Keratinocyte (primary cell): Measurements from ENCODE around the gene CTIF. TPM values are rescaled to one million over a fixed set of nuclear protein-coding genes. Genes with fewer than 3 reads are reported as not detected.

Experiments
- DNase-seq: peaks from one replicate; pipeline ENCODE4 v3.0.0-alpha.2; 2011; ENCODE audit warnings: low read depth, missing footprints, low spot score
- FAIRE-seq: peaks from 2 replicates; lab custom pipeline; 2011; peaks lifted over from hg19 to GRCh38; lab: Jason Lieb, UNC
- H2AFZ ChIP-seq: 2 replicates; pipeline ENCODE4 v1.6.0; 2012; ENCODE audit warnings: low read length, control low read depth, inconsistent platforms; ENCODE audit not compliant: control insufficient read depth
- H3K27ac ChIP-seq: 2 replicates; pipeline ENCODE4 v1.5.1; 2011; ENCODE audit warnings: low read length; ENCODE audit not compliant: control insufficient read depth, insufficient read depth
- H3K27me3 ChIP-seq: 3 replicates; pipeline ENCODE4 v1.6.0; 2011; ENCODE audit warnings: low read length; ENCODE audit not compliant: control insufficient read depth, insufficient read depth; ENCODE audit errors: extremely low read depth
- H3K36me3 ChIP-seq, 2 experiments: 2 replicates in 1 of 2; 3 replicates in 1 of 2; pipeline ENCODE4 v1.5.1; 2011; ENCODE audit warnings: low read length in 2 of 2, mild to moderate bottlenecking in 1 of 2; ENCODE audit not compliant: control insufficient read depth in 2 of 2, insufficient read depth in 2 of 2; ENCODE audit errors: extremely low read depth in 1 of 2
- H3K4me1 ChIP-seq: 3 replicates; pipeline ENCODE4 v1.5.1; 2011; ENCODE audit warnings: low read length; ENCODE audit not compliant: control insufficient read depth, insufficient read depth; ENCODE audit errors: extremely low read depth
- H3K4me2 ChIP-seq: 3 replicates; pipeline ENCODE4 v1.6.0; 2011; ENCODE audit warnings: low read depth, low read length; ENCODE audit not compliant: control insufficient read depth, insufficient read depth; ENCODE audit errors: extremely low read depth
- H3K4me3 ChIP-seq, 3 experiments: fragments of 200-600 bp in 1 of 3; sonication (generic) in 1 of 3; 2 replicates in 2 of 3; 3 replicates in 1 of 3; pipeline ENCODE4 v1.5.1; 2011 to 2016; ENCODE audit warnings: low read length in 3 of 3, mild to moderate bottlenecking in 3 of 3, control low read depth in 2 of 3, inconsistent platforms in 1 of 3, low read depth in 1 of 3, mixed read lengths in 1 of 3, mixed run types in 1 of 3, moderate library complexity in 1 of 3; ENCODE audit not compliant: control insufficient read depth in 2 of 3, insufficient read depth in 2 of 3; ENCODE audit errors: extremely low read depth in 1 of 3
- H3K79me2 ChIP-seq: 2 replicates; pipeline ENCODE4 v1.6.0; 2012; ENCODE audit warnings: low read length; ENCODE audit not compliant: control insufficient read depth, insufficient read depth
- H3K9ac ChIP-seq: 3 replicates; pipeline ENCODE4 v1.6.0; 2011; ENCODE audit warnings: low read length; ENCODE audit not compliant: control insufficient read depth, insufficient read depth; ENCODE audit errors: extremely low read depth
- H3K9me1 ChIP-seq: 3 replicates; pipeline ENCODE4 v1.6.0; 2011; ENCODE audit warnings: low read length; ENCODE audit not compliant: control insufficient read depth, insufficient read depth; ENCODE audit errors: extremely low read depth
- H3K9me3 ChIP-seq: 2 replicates; pipeline ENCODE4 v1.5.1; 2012; ENCODE audit warnings: low read depth, low read length; ENCODE audit not compliant: control insufficient read depth
- H4K20me1 ChIP-seq: 3 replicates; pipeline ENCODE4 v1.6.0; 2011; ENCODE audit warnings: low read length; ENCODE audit not compliant: control insufficient read depth, insufficient read depth; ENCODE audit errors: extremely low read depth
- EZH2 ChIP-seq: IDR thresholded peaks from one replicate; pipeline ENCODE4 v1.6.1; 2012; ENCODE audit warnings: inconsistent platforms, mild to moderate bottlenecking, low read length, moderate library complexity
- dilution Hi-C: fragments of 300-500 bp; cut with MboI; formaldehyde crosslinking; loops from one replicate; pipeline ENCODE4 v1.7.0; 2020; ENCODE audit warnings: low sequenced_read_pairs; ENCODE audit not compliant: extremely low pct_ligation_motif_present
- polyA plus RNA-seq, 5 experiments: library from polyadenylated mRNA; depleted of rRNA in 3 of 5; stranded (reverse) in 3 of 5; stranded (forward) in 1 of 5; unstranded in 1 of 5; fragments of >200 nt; gene quantifications; 1 replicate in 1 of 5; 2 replicates in 3 of 5; 3 replicates in 1 of 5; pipeline versions ENCODE4 v1.2.1 to v1.2.3, GENCODE V29; 2011 to 2012; ENCODE audit warnings: missing spikeins in 2 of 5, low read depth in 1 of 5, low replicate concordance in 1 of 5
- TF ChIP-seq, protein P1 (sequence below), 3 experiments: IDR thresholded peaks in 1 of 3; conservative IDR thresholded peaks in 1 of 3; optimal IDR thresholded peaks in 1 of 3; 2 replicates in 2 of 3; 3 replicates in 1 of 3; pipeline versions ENCODE3 to v1.5.1; 2011; ENCODE audit warnings: low read length in 3 of 3, mild to moderate bottlenecking in 3 of 3, moderate library complexity in 2 of 3, control low read depth in 1 of 3, inconsistent platforms in 1 of 3; ENCODE audit not compliant: insufficient read depth in 2 of 3; ENCODE audit errors: extremely low read depth in 1 of 3

Gene CTIF
- polyA plus RNA-seq, 1 donor (not counting 4 experiments of a cell fraction or from before 2014, with no cell fraction given) = 15.0 TPM

DNA sequence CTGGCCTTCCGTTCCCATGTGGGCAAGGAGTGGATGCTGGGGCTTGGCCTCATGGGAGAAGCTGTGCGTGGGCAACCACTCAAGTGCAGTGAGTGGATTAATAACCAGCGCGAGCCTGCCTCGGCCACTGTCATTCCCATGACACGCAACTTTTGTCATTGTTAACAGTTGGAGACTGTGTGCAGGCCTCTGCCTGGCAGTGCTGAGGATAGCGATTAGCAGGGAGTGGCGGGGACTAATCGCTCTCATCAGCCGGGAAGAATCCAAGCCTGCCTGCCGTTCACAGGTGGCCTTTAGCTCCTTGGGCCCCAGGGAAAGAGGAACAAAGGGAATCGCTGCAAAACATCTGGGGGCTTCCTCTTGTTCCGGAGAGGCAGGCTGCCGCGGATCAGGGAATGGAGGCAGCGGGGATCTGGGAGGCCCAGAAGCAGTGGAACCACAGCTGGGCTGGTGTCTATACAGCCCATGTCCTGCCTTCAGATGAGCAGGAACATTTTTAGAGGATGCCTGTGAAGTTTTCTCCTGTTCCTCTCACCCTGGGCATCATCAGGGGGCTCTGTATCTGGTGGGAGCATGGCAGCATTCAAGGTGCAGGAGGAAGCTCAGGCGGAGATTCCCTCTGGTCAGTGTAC, 53.8 kb downstream of the CTIF start:
- H3K79me2 ChIP-seq = peaks cover 39% of the 10 kb centered on the region
- peaks cover 7% of the 10 kb centered on the region for H4K20me1 ChIP-seq
- peaks cover 0 to 7% of the 10 kb centered on the region in 2 experiments for H3K36me3 ChIP-seq
- DNase-seq (no peak), FAIRE-seq (no peak)
- peaks cover 12% of the 10 kb centered on the region for H3K4me1 ChIP-seq
- no peaks in the 10 kb centered on the region for H3K27me3 ChIP-seq
- H2AFZ ChIP-seq = no peak overlapping the region
- dilution Hi-C loops = no loop called here
- H3K9me1 ChIP-seq = peaks cover 6% of the 10 kb centered on the region
- H3K9ac ChIP-seq = no peak overlapping the region
- no peak overlapping the region for H3K4me2 ChIP-seq
- TF ChIP-seq, protein P1, sequence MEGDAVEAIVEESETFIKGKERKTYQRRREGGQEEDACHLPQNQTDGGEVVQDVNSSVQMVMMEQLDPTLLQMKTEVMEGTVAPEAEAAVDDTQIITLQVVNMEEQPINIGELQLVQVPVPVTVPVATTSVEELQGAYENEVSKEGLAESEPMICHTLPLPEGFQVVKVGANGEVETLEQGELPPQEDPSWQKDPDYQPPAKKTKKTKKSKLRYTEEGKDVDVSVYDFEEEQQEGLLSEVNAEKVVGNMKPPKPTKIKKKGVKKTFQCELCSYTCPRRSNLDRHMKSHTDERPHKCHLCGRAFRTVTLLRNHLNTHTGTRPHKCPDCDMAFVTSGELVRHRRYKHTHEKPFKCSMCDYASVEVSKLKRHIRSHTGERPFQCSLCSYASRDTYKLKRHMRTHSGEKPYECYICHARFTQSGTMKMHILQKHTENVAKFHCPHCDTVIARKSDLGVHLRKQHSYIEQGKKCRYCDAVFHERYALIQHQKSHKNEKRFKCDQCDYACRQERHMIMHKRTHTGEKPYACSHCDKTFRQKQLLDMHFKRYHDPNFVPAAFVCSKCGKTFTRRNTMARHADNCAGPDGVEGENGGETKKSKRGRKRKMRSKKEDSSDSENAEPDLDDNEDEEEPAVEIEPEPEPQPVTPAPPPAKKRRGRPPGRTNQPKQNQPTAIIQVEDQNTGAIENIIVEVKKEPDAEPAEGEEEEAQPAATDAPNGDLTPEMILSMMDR (optimal IDR thresholded peaks at IDR 0.05 in 1 of 3, IDR thresholded peaks at IDR 0.05 in 1 of 3, conservative IDR thresholded peaks at IDR 0.05 in 1 of 3; ENCODE audit: extremely low read depth in 1 of 3, insufficient read depth in 2 of 3, low read length in 3 of 3) = no peak
- TF ChIP-seq EZH2 = no peak
- H3K4me3 ChIP-seq = no peak overlapping the region
- H3K9me3 ChIP-seq = no peaks in the 10 kb centered on the region
- no peak overlapping the region for H3K27ac ChIP-seq

DNA sequence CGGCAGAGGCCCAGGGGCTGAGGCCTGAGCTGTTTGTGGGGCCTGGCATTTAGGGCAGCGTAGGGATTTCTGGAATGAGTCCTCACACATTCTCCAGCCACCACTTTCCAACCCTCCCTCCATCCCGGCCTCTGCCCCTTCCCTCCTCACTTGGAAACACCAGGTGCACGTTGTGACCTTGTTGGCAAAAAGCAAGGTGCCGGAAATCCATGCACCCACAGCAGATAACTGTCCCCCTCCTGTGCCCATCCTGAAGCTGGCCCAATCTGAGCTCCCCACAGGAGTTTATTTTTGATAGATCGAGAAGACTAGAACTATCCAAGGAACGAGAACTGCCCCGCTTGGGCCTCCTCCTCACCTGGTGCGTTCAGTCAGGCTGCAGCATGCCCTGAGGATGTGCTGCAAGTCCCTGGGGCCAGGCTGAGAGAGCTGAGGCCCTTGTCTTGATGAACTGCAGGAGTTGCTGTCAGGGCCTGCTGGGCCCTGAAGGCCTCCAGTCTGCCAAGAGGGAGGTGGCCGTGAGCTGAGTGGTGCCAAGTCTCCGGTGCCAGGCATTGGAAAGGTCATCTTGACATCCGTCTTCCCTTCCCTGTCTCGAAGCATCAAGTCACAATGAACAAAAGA, 55.8 kb downstream of the CTIF start:
- H3K9me3 ChIP-seq = no peaks in the 10 kb centered on the region
- no peak for TF ChIP-seq EZH2
- TF ChIP-seq, protein P1 (optimal IDR thresholded peaks at IDR 0.05 in 1 of 3, IDR thresholded peaks at IDR 0.05 in 1 of 3, conservative IDR thresholded peaks at IDR 0.05 in 1 of 3; ENCODE audit: extremely low read depth in 1 of 3, insufficient read depth in 2 of 3, low read length in 3 of 3) = no peak
- peaks cover 7% of the 10 kb centered on the region for H4K20me1 ChIP-seq
- H3K36me3 ChIP-seq = peaks cover 0 to 7% of the 10 kb centered on the region in 2 experiments
- FAIRE-seq = no peak
- no peak overlapping the region for H3K27ac ChIP-seq
- dilution Hi-C loops = no loop called here
- no peak overlapping the region for H3K4me2 ChIP-seq
- no peak overlapping the region for H3K4me3 ChIP-seq
- no peak for DNase-seq
- H2AFZ ChIP-seq = no peak overlapping the region
- peaks cover 27% of the 10 kb centered on the region for H3K79me2 ChIP-seq
- peaks cover 6% of the 10 kb centered on the region for H3K9me1 ChIP-seq
- H3K4me1 ChIP-seq = peaks cover 12% of the 10 kb centered on the region
- no peak overlapping the region for H3K9ac ChIP-seq
- no peaks in the 10 kb centered on the region for H3K27me3 ChIP-seq
